HFFc6 (cell line): Measurements from ENCODE around the gene EDN2. TPM values are rescaled to one million over a fixed set of nuclear protein-coding genes. Genes with fewer than 3 reads are reported as not detected.

Source experiments
- DNase-seq: peaks from one replicate; pipeline ENCODE4 v3.0.0-alpha.2; 2018
- H3K27ac Mint-ChIP-seq: 2 replicates; pipeline ENCODE4 v1.8.0; 2020; ENCODE audit warnings: mild to moderate bottlenecking, mixed read lengths
- H3K27me3 Mint-ChIP-seq: 2 replicates; pipeline ENCODE4 v1.8.0; 2021; ENCODE audit warnings: mild to moderate bottlenecking, moderate library complexity, mixed read lengths; ENCODE audit not compliant: insufficient read depth
- H3K36me3 Mint-ChIP-seq: 2 replicates; pipeline ENCODE4 v1.8.0; 2021; ENCODE audit warnings: low read depth, mixed read lengths
- H3K4me1 Mint-ChIP-seq: 2 replicates; pipeline ENCODE4 v1.8.0; 2020; ENCODE audit warnings: low read depth, mixed read lengths
- H3K4me3 Mint-ChIP-seq: 2 replicates; pipeline ENCODE4 v1.8.0; 2020; ENCODE audit warnings: mild to moderate bottlenecking, moderate library complexity, mixed read lengths
- H3K9me3 Mint-ChIP-seq: 2 replicates; pipeline ENCODE4 v1.8.0; 2020; ENCODE audit warnings: mild to moderate bottlenecking, mixed read lengths
- CTCF ChIP-seq: fragments of 200-600 bp; sonication (generic); IDR thresholded peaks from 2 replicates; pipeline ENCODE4 v1.5.0; 2021; ENCODE audit warnings: antibody characterized with exemption, mild to moderate bottlenecking
- total RNA-seq, 6 experiments: library from RNA; stranded (reverse); fragmentation: NEBNext Ultra II Directional; extraction: Animal tissue kit (Norgen Biotek cat#: 25700); gene quantifications; 2 replicates in 1 of 6; 3 replicates in 5 of 6; pipeline ENCODE4 v1.2.3, GENCODE V29; 2021

Gene EDN2
- total RNA-seq, 6 experiments from 2014 or later: not detected

- H3K27me3 Mint-ChIP-seq: peaks cover 31% of the 10 kb centered on the region
- no peak for TF ChIP-seq CTCF
- no peaks in the 10 kb centered on the region for H3K36me3 Mint-ChIP-seq
- H3K4me3 Mint-ChIP-seq: no peak overlapping the region
- DNase-seq: no peak
- no peaks in the 10 kb centered on the region for H3K9me3 Mint-ChIP-seq
- H3K4me1 Mint-ChIP-seq: no peaks in the 10 kb centered on the region
- H3K27ac Mint-ChIP-seq: no peak overlapping the region
These were observed 16.2 kb downstream of the EDN2 start for GRCh38 chr1:41468122-41468762.

GRCh38 chr1:41467673-41468072, 16.8 kb downstream of the EDN2 start:
- no peak overlapping the region for H3K4me3 Mint-ChIP-seq
- DNase-seq: no peak
- TF ChIP-seq CTCF: no peak
- H3K4me1 Mint-ChIP-seq: no peaks in the 10 kb centered on the region
- peaks cover 27% of the 10 kb centered on the region for H3K27me3 Mint-ChIP-seq
- no peaks in the 10 kb centered on the region for H3K36me3 Mint-ChIP-seq
- no peaks in the 10 kb centered on the region for H3K9me3 Mint-ChIP-seq
- H3K27ac Mint-ChIP-seq: no peak overlapping the region

- Mint-ChIP-seq H3K4me3 (no peak overlapping the region), H3K27me3 (peaks cover 30% of the 10 kb centered on the region), H3K4me1 (no peaks in the 10 kb centered on the region), H3K36me3 (no peaks in the 10 kb centered on the region), H3K27ac (no peak overlapping the region), H3K9me3 (no peaks in the 10 kb centered on the region)
- DNase-seq: no peak
- no peak for TF ChIP-seq CTCF
These were observed 18.3 kb downstream of the EDN2 start for GRCh38 chr1:41466146-41466545.

- no peak for TF ChIP-seq CTCF
- Mint-ChIP-seq H3K27me3 (peaks cover 30% of the 10 kb centered on the region), H3K4me1 (no peaks in the 10 kb centered on the region), H3K27ac (no peak overlapping the region), H3K9me3 (no peaks in the 10 kb centered on the region), H3K36me3 (no peaks in the 10 kb centered on the region), H3K4me3 (no peak overlapping the region)
- no peak for DNase-seq
These were observed 18.7 kb downstream of the EDN2 start for GRCh38 chr1:41465741-41466140.

GRCh38 chr1:41464885-41465284, 19.6 kb downstream of the EDN2 start:
- Mint-ChIP-seq H3K4me3 (no peak overlapping the region), H3K27me3 (peaks cover 28% of the 10 kb centered on the region), H3K9me3 (no peaks in the 10 kb centered on the region), H3K27ac (no peak overlapping the region), H3K4me1 (no peaks in the 10 kb centered on the region), H3K36me3 (no peaks in the 10 kb centered on the region)
- no peak for TF ChIP-seq CTCF
- DNase-seq: no peak

- H3K36me3 Mint-ChIP-seq: no peaks in the 10 kb centered on the region
- H3K27ac Mint-ChIP-seq: no peak overlapping the region
- DNase-seq: no peak
- TF ChIP-seq CTCF: no peak
- H3K9me3 Mint-ChIP-seq: no peaks in the 10 kb centered on the region
- peaks cover 6% of the 10 kb centered on the region for H3K4me1 Mint-ChIP-seq
- peaks cover 26% of the 10 kb centered on the region for H3K27me3 Mint-ChIP-seq
- H3K4me3 Mint-ChIP-seq: no peak overlapping the region
These were observed 21.0 kb downstream of the EDN2 start for GRCh38 chr1:41463516-41463915.
